Measurements from ENCODE around the gene POU2F1.

DNA sequence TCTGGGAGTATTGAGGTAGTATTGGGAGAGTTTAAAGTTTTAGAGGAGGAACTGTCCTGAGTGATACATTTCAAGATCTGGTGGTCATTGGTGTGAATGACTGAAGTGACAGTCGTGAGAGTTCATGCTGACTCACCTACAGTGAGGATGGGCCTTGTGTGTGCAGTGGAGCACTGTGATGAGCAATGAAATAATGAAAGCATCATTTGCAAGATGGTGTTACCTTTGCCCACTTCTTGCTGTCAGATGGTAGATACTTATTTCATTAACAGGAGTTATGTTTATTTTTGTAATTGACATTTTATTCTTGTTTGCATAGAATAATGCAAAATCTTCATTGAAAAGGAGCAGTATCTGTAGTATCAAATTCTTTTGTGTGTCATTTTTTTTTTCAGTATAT lies 29.0 kb downstream of the POU2F1 start:
- TF ChIP-seq TAF1 (conservative IDR thresholded peaks at IDR 0.05) (no peak), REST (IDR thresholded peaks at IDR 0.05) (no peak), MAX (IDR thresholded peaks at IDR 0.05) (no peak), RXRA (IDR thresholded peaks at IDR 0.05) (no peak), RAD21 (IDR thresholded peaks at IDR 0.05) (no peak), JUND (IDR thresholded peaks at IDR 0.05) (no peak), YY1 (IDR thresholded peaks at IDR 0.05) (no peak), SP1 (IDR thresholded peaks at IDR 0.05) (no peak), EGR1 (IDR thresholded peaks at IDR 0.05; ENCODE audit: low read depth in 2 of 2) (no peak), GABPA (IDR thresholded peaks at IDR 0.05 in 1 of 2, conservative IDR thresholded peaks at IDR 0.05 in 1 of 2) (no peak)
- TF ChIP-seq, protein P1, sequence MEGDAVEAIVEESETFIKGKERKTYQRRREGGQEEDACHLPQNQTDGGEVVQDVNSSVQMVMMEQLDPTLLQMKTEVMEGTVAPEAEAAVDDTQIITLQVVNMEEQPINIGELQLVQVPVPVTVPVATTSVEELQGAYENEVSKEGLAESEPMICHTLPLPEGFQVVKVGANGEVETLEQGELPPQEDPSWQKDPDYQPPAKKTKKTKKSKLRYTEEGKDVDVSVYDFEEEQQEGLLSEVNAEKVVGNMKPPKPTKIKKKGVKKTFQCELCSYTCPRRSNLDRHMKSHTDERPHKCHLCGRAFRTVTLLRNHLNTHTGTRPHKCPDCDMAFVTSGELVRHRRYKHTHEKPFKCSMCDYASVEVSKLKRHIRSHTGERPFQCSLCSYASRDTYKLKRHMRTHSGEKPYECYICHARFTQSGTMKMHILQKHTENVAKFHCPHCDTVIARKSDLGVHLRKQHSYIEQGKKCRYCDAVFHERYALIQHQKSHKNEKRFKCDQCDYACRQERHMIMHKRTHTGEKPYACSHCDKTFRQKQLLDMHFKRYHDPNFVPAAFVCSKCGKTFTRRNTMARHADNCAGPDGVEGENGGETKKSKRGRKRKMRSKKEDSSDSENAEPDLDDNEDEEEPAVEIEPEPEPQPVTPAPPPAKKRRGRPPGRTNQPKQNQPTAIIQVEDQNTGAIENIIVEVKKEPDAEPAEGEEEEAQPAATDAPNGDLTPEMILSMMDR (IDR thresholded peaks at IDR 0.05; ENCODE audit: low read depth, low read length, missing input control): no peak
